Measurements from ENCODE around the gene FHOD3.

GRCh38 chr18:36341944-36342343 lies 44.4 kb downstream of the FHOD3 start:
- TF ChIP-seq, protein P1, sequence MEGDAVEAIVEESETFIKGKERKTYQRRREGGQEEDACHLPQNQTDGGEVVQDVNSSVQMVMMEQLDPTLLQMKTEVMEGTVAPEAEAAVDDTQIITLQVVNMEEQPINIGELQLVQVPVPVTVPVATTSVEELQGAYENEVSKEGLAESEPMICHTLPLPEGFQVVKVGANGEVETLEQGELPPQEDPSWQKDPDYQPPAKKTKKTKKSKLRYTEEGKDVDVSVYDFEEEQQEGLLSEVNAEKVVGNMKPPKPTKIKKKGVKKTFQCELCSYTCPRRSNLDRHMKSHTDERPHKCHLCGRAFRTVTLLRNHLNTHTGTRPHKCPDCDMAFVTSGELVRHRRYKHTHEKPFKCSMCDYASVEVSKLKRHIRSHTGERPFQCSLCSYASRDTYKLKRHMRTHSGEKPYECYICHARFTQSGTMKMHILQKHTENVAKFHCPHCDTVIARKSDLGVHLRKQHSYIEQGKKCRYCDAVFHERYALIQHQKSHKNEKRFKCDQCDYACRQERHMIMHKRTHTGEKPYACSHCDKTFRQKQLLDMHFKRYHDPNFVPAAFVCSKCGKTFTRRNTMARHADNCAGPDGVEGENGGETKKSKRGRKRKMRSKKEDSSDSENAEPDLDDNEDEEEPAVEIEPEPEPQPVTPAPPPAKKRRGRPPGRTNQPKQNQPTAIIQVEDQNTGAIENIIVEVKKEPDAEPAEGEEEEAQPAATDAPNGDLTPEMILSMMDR (IDR thresholded peaks at IDR 0.05) = no peak
- no peak for TF ChIP-seq POLR2A (IDR thresholded peaks at IDR 0.05)
- no peak for TF ChIP-seq EP300 (IDR thresholded peaks at IDR 0.05)
